ENCODE data around the gene SLC25A5.
A peak's percentile ranks its signal among the peaks of the same experiment; 100 is the strongest.

The SLC25A5 gene
- long read RNA-seq, transcript SLC25A5-201 (4 exons, 1,274 nt), result major isoform, 2,578 of 2,624 reads
- long read RNA-seq, partial matches to known transcripts, result 1 of 2,624 reads
- long read RNA-seq, other reads (novel, unspliced or antisense), result 43 of 2,624 reads

GRCh38 chrX:119467842-119468550 is at the start of gene SLC25A5:
Gene SLC25A5, plus strand, starts transcription at chrX:119468444. Its CDS starts 72 bp downstream, at chrX:119468516.
- DNase-seq (ENCODE audit: low read depth in 1 of 2, low spot score in 1 of 2), result peak; percentile 57 to 82
- Histone ChIP-seq H3K27ac (replicated peaks) (peak within 1 kb of the TSS; percentile 90), H3K4me3 (replicated peaks; ENCODE audit: insufficient read depth, low read length) (peak within 1 kb of the TSS; percentile 62), H3K27me3 (ENCODE audit: insufficient read depth, poor library complexity, severe bottlenecking) (no peaks in the 10 kb centered on the region)
- TF ChIP-seq POLR2AphosphoS5 (IDR thresholded peaks at IDR 0.05; ENCODE audit: low read depth) (peak; percentile 89), SPI1 (IDR thresholded peaks at IDR 0.05; ENCODE audit: borderline replicate concordance, low read depth) (no peak)

GRCh38 chrX:119419146-119419545 is 49.1 kb upstream of the SLC25A5 start:
- DNase-seq (ENCODE audit: low read depth in 1 of 2, low spot score in 1 of 2), result no peak
- no peak overlapping the region for H3K27ac ChIP-seq (replicated peaks)
- H3K4me3 ChIP-seq (replicated peaks; ENCODE audit: insufficient read depth, low read length), result no peak overlapping the region
- no peak for TF ChIP-seq REST (IDR thresholded peaks at IDR 0.05; ENCODE audit: insufficient replicate concordance, low read depth)
- TF ChIP-seq CTCF (IDR thresholded peaks at IDR 0.05; ENCODE audit: insufficient read depth, low read length), result no peak
- no peak for TF ChIP-seq GABPA (IDR thresholded peaks at IDR 0.05; ENCODE audit: low read depth)
- H3K27me3 ChIP-seq (ENCODE audit: insufficient read depth, poor library complexity, severe bottlenecking), result no peaks in the 10 kb centered on the region

- no peak for TF ChIP-seq POLR2AphosphoS5 (IDR thresholded peaks at IDR 0.05; ENCODE audit: low read depth)
- TF ChIP-seq SPI1 (IDR thresholded peaks at IDR 0.05; ENCODE audit: borderline replicate concordance, low read depth), result no peak
- no peak for TF ChIP-seq CTCF (IDR thresholded peaks at IDR 0.05; ENCODE audit: insufficient read depth, low read length)
- TF ChIP-seq GABPA (IDR thresholded peaks at IDR 0.05; ENCODE audit: low read depth), result no peak
- no peak for TF ChIP-seq REST (IDR thresholded peaks at IDR 0.05; ENCODE audit: insufficient replicate concordance, low read depth)
Observed at GRCh38 chrX:119419898-119420297, 48.3 kb upstream of the SLC25A5 start.

GRCh38 chrX:119421016-119421705 is 47.1 kb upstream of the SLC25A5 start:
- TF ChIP-seq GABPA (IDR thresholded peaks at IDR 0.05; ENCODE audit: low read depth), result no peak
- no peak for TF ChIP-seq POLR2AphosphoS5 (IDR thresholded peaks at IDR 0.05; ENCODE audit: low read depth)
- TF ChIP-seq SPI1 (IDR thresholded peaks at IDR 0.05; ENCODE audit: borderline replicate concordance, low read depth), result no peak
- DNase-seq (ENCODE audit: low read depth in 1 of 2, low spot score in 1 of 2), result no peak
- H3K4me3 ChIP-seq (replicated peaks; ENCODE audit: insufficient read depth, low read length), result no peak overlapping the region
- no peak overlapping the region for H3K27ac ChIP-seq (replicated peaks)
- no peaks in the 10 kb centered on the region for H3K27me3 ChIP-seq (ENCODE audit: insufficient read depth, poor library complexity, severe bottlenecking)

More at GRCh38 chrX:119419898-119420297, 48.3 kb upstream of the SLC25A5 start:
- Histone ChIP-seq H3K27me3 (ENCODE audit: insufficient read depth, poor library complexity, severe bottlenecking) (no peaks in the 10 kb centered on the region), H3K27ac (replicated peaks) (no peak overlapping the region), H3K4me3 (replicated peaks; ENCODE audit: insufficient read depth, low read length) (no peak overlapping the region)
- DNase-seq (ENCODE audit: low read depth in 1 of 2, low spot score in 1 of 2), result no peak

All from HL-60 (cell line).